Activated CD4-positive, alpha-beta T cell treated with anti-CD3 and anti-CD28 coated beads, Interleukin-2, amount 50 U/mL, for 16 hours (primary cell): ENCODE data around the gene GID4.

Source experiments
- DNase-seq: peaks from one replicate; pipeline ENCODE4 v3.0.0-alpha.2; 2020

The GID4 gene

GRCh38 chr17:18045691-18046350, 6.6 kb downstream of the GID4 start:
- DNase-seq = no peak

GRCh38 chr17:18055597-18055996, 16.4 kb downstream of the GID4 start:
- no peak for DNase-seq

DNA sequence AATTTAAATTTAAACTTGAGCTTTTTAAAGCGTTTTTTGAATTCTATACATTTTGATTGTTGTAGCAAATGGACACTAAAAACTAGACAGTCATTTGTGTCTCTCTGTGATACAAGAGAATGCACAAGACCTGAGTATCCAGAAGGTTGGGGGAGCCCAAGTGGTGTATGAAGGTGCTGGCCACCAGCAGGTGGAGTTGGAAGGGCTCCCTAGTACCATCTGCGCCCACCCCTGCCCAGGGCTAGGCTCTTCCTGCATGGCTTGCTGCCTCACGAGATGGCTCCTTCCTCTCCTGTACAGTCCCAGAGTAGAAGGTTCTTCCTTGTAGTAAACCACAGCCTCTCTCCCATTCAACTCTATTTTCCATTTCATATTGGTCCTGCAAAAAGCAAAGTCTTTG, 17.0 kb downstream of the GID4 start:
- no peak for DNase-seq

DNA sequence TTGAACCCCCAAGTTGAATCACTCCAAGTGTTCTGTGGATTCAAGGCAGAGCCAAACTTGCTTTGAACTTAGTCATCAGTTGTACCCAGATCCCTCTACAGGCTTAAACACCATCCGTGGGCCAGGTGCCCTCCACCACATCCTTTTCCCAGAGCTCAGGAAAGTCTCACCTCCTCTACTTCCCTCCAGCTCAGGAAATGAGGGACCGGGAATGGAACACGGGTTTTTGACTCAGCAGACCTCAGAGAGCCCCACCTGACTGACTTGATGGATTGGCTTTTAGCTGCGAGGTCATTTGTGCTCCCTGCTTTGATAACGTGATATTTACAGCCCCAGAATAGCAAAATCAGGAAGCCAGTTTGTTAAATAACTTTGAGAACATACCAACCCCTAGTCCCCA, 20.1 kb downstream of the GID4 start:
- DNase-seq = no peak

DNA sequence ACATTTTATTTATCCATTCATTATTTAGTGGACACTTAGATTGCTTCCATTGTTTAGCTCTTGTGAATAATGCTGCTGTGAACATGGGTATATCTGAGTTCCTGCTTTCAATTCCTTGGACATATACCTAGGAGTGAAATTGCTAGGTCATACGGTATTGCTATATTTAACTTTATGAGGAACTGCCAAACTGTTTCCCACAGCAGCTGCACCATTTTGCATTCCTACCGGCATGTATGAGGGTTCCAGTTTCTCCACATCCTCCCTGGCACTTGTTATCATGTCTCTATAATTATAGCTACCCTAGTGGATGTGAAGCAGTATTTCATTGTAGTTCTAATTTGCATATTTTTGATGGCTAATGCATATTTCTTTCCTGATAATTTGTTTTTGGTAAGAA, 24.8 kb downstream of the GID4 start:
- no peak for DNase-seq

- DNase-seq = no peak
Observed at GRCh38 chr17:18065546-18065945, 26.3 kb downstream of the GID4 start.

DNA sequence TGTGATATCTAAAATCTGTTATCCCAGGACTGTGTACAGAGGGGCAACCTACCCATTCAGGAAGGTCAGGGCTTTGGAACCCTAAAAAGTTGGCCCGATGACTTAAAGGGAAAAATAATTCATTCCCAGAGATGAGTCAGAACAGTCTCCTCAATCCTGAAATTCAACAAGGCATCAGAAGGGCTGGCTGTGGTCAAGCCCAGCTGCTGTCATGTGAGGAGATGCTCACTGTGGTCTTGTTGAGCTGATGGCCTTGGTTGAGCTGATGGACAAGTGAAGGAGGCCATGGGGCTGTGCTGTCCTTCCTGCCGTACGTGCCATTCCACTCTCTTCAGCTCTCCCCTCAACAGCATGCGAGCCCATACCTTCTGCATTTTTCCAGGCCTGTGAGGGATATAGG, 27.7 kb downstream of the GID4 start:
- DNase-seq = no peak

DNA sequence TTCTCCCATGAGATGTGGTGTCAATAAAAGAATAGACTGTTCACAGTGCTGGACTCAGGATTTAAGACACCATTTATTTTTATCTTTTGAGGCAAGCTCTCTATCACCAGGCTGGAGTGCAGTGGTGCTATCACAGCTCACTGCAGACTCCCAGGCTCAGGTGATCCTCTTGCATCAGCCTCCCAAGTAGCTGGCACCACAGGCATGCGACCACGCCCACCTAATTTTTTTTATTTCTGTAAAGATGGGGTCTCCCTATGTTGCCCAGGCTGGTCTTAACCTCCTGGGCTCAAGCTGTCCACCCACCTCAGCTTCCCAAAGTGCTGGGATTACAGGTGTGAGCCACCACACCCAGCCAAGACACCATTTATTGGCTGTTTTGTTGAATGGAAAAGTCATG, 29.9 kb downstream of the GID4 start:
- DNase-seq = no peak

DNA sequence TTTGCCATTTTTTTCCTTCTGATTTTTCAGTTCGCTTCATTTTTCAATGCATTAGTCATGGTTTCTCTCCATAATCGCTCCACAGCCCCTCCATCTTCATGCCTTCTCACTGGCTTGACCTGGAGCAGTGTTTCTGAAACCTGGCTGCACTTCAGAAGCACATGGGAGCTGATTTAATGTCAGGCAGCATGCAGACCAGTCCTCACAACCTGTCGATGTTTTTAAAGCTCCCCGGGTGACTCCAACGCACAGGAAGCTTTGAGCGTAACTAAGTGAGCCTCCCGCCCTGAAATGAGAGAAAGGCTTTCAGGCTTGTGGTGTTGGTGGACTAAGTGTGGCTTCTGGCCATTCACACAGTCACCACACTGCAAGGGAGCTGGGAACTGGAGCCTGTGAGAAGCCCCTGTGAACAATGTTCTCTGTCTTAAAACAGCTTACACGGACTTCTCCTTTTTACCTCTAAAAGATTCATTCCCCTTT, 31.7 kb downstream of the GID4 start:
- DNase-seq = no peak

DNA sequence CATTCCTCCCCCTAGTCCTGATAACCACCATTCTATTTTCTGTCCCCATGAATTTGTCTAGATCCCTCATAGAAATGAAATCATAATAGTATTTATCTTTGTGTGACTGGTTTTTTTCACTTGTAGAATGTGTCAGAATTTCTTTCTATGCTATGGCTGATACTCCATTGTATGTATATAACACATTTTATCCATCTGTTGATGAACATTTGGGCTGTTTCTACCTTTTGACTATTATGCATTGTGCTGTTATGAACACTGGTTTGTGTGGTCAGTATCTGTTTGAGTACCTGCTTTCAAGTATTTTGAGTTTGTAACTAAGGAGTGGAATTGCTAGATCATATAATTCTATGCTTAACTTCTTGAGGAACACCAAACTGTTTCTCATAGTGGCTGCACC, 32.5 kb downstream of the GID4 start:
- no peak for DNase-seq

DNA sequence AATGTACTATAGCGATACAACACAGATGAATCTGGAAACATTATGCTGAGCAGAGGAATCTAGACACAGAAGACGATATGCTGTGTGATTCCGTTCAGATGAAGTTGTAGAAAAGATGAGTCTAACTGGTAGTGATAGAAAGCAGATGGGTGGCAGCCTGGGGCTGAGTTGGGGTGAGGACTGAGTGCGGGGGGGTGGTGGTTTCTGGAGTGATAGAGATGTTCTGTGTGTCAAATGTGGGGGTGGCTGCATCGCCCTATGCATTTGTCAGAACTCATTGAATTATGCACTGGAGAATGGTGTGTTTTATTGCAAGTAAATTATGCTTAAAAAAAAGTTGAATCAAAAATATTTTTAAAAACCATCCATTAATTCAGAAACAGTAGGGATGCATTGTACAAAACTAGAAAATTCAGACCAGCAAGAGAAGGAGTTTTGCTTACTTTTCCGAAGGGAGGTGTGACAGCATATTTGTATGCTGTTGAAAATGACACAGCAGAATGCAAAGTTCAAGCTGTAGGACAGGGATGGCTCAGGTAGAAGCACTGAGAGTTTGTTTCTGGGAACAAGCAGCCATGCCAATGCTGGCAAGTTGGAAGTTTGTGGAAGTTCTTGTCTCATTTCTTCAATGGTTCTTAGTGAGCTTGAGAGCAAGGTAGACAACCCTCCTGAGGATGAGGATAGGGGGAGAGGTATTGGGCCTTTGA, 35.5 kb downstream of the GID4 start:
- no peak for DNase-seq

- DNase-seq = no peak
Observed at GRCh38 chr17:18076936-18077335, 37.7 kb downstream of the GID4 start.

- no peak for DNase-seq
Observed at GRCh38 chr17:18079543-18079942, 40.3 kb downstream of the GID4 start.

- DNase-seq = no peak
Observed at GRCh38 chr17:18084256-18084655, 45.0 kb downstream of the GID4 start.

GRCh38 chr17:18087610-18088491, 48.6 kb downstream of the GID4 start, which contains the start of gene DRG2:
TSS of gene DRG2 (plus strand) at chr17:18087948. CDS start at chr17:18088024, 76 bp downstream.
- DNase-seq = peak; percentile 91

DNA sequence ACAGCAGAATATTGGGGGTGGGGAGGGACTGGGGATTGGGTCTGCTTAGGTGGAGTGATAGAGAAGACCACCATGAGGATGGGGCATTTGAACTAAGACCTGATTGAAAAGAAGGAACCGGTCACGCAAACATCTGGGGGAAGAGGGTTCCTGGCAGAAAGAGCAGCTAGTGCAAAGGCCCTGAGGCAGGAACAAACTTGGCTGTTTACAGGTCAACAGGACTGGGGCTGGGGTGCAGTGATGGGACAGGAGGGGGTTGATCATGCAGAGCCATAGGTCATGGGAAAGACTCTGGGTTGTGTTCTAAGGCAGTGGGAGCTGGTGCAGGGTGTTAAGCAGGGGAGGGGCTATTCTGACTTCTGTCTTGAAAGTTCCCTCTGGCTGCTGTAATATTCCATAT, 50.4 kb downstream of the GID4 start:
- DNase-seq = no peak

- DNase-seq = no peak
Observed at GRCh38 chr17:18093616-18094408, 54.6 kb downstream of the GID4 start.

GRCh38 chr17:18094409-18094807, 55.2 kb downstream of the GID4 start:
- no peak for DNase-seq

DNA sequence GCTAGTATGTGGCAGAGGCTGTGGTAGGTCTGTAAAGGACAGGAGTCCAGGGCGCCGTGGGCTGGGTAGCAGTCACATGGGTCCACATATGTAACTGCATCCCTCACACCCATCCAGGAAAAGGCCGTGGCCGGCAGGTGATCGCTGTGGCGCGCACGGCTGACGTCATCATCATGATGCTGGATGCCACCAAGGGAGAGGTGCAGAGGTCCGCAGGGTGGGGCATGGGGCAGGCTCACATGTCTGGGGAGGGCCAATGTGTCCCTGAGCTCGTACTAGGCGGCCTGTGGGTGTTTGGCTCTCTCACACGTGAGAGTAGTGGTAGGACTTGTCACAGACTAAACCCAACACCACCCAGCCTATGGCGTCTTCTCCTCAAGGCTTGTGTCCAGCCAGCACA, 60.3 kb downstream of the GID4 start:
- no peak for DNase-seq

GRCh38 chr17:18100616-18101015, 61.4 kb downstream of the GID4 start:
- DNase-seq = no peak

DNA sequence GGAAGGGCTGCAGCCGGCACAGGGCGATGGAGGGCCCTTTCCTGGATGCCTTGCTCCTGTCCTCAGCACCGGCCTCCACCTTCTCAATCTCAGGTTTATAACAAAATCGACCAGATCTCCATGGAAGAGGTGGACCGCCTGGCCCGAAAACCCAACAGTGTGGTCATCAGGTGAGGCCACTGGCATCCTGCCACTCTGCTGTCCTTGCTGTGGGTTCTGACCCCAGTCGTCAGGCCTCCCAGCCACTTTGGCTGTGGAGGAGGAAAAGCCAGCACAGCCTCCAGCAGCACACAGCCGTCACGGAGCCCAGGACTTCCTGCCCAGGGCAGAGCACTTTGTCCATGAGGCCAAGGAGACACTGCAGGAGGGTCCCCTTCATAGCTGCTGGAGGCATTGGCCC, 62.6 kb downstream of the GID4 start:
- no peak for DNase-seq

- no peak for DNase-seq
Observed at GRCh38 chr17:18102640-18103039, 63.4 kb downstream of the GID4 start.

DNA sequence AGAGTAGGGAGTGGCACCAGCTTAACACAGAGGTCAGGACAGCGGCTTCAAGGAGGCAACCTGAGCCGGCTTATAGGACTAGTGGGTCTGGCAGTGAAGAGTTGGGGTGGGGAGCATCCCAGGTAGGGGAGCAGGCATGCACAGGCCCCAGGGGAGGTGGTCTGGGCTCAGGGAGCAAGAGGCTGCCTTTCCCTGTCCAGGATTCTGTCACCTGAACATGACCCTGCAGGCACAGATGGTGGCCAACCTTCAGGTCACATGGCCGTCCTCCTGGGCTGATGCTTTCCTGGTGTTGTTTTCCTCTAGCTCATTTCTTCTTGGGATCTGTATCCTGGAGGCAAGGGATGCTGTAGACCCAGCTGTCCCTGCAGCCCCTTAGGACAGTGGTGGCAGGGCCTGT, 65.8 kb downstream of the GID4 start:
- no peak for DNase-seq
